T-helper 1 cell treated with Interleukin-12 subunit alpha and Interleukin-12 subunit beta and Interleukin-4 antibody, amounts not matched to agents 30 ng/mL and 1 ng/mL, for 36 hours (primary cell): ENCODE measurements around the gene HMX3. TPM values are rescaled to one million over a fixed set of nuclear protein-coding genes. Genes with fewer than 3 reads are reported as not detected.

ENCODE experiments used
- intact Hi-C: fragments of 100-400 bp; cut with micrococcal nuclease; formaldehyde crosslinking; loops from one replicate; pipeline ENCODE4 v1.15.1; 2024
- total RNA-seq: library from RNA; stranded (reverse); gene quantifications from 2 replicates; pipeline ENCODE4 v1.2.3, GENCODE V29; 2022

HMX3 gene
- total RNA-seq, 1 donor from 2014 or later, result not detected

GRCh38 chr10:123146013-123146893, 10.5 kb downstream of the HMX3 start:
- intact Hi-C loops, result loop anchor here (5.0 kb wide), 2 partner anchors 126 to 1301 kb away; no protein-coding TSS in a partner anchor

- intact Hi-C loops, result loop anchor here (5.0 kb wide), 2 partner anchors 125 to 1300 kb away; no protein-coding TSS in a partner anchor
Measured at GRCh38 chr10:123146894-123147634, 11.3 kb downstream of the HMX3 start.

- intact Hi-C loops, result loop anchor here (2.0 to 5.0 kb wide), 3 partner anchors 15 to 1299 kb away; no protein-coding TSS in a partner anchor
Measured at GRCh38 chr10:123147635-123148413, 12.1 kb downstream of the HMX3 start, which contains the start of gene HMX2. TSS of gene HMX2 (plus strand) at chr10:123148136. CDS start at chr10:123148379, 243 bp downstream.

GRCh38 chr10:123148414-123149161, 12.8 kb downstream of the HMX3 start:
- intact Hi-C loops, result loop anchor here (2.0 to 5.0 kb wide), 3 partner anchors 16 to 1299 kb away; no protein-coding TSS in a partner anchor

- intact Hi-C loops, result loop anchor here (2.0 to 5.0 kb wide), 3 partner anchors 16 to 1298 kb away; no protein-coding TSS in a partner anchor
Measured at GRCh38 chr10:123149162-123149567, 13.4 kb downstream of the HMX3 start.

- intact Hi-C loops, result loop anchor here (2.0 to 5.0 kb wide), 4 partner anchors 17 to 1298 kb away; no protein-coding TSS in a partner anchor
Measured at GRCh38 chr10:123149568-123150270, 13.9 kb downstream of the HMX3 start.

- intact Hi-C loops, result loop anchor here (5.0 kb wide), 1 partner anchor 1082 kb away; no protein-coding TSS in a partner anchor
Measured at GRCh38 chr10:123150271-123150985, 14.7 kb downstream of the HMX3 start.

- intact Hi-C loops, result loop anchor here (1.0 to 5.0 kb wide), 2 partner anchors 11 to 1081 kb away; no protein-coding TSS in a partner anchor
Measured at GRCh38 chr10:123150986-123151736, 15.4 kb downstream of the HMX3 start.

- intact Hi-C loops, result loop anchor here (1.0 to 5.0 kb wide), 2 partner anchors 11 to 1081 kb away; no protein-coding TSS in a partner anchor
Measured at GRCh38 chr10:123151737-123152135, 16.0 kb downstream of the HMX3 start.

GRCh38 chr10:123153486-123154091, 17.8 kb downstream of the HMX3 start:
- intact Hi-C loops, result loop anchor here (1.0 to 5.0 kb wide), 14 partner anchors 9 to 1763 kb away; partner anchors contain the start of genes ATE1, C10orf88, FAM24B and IKZF5

- intact Hi-C loops, result loop anchor here (1.0 to 5.0 kb wide), 14 partner anchors 8 to 1762 kb away; partner anchors contain the start of genes ATE1, C10orf88, FAM24B and IKZF5
Measured at GRCh38 chr10:123154092-123154710, 18.4 kb downstream of the HMX3 start, which contains the start of gene BUB3. TSS of gene BUB3 (plus strand) at chr10:123154402. CDS start at chr10:123154918, 516 bp downstream.

- intact Hi-C loops, result loop anchor here (1.0 to 5.0 kb wide), 14 partner anchors 7 to 1761 kb away; partner anchors contain the start of genes ATE1, C10orf88, FAM24B and IKZF5
Measured at GRCh38 chr10:123154711-123155505, 19.1 kb downstream of the HMX3 start.

GRCh38 chr10:123156078-123156477, 20.3 kb downstream of the HMX3 start:
- intact Hi-C loops, result no loop called here

GRCh38 chr10:123157210-123157609, 21.4 kb downstream of the HMX3 start:
- intact Hi-C loops, result no loop called here

GRCh38 chr10:123158682-123159081, 22.9 kb downstream of the HMX3 start:
- intact Hi-C loops, result no loop called here
